ENCODE data around the gene SLC25A13.

GRCh38 chr7:96277921-96278320 lies 44.0 kb downstream of the SLC25A13 start:
- TF ChIP-seq, protein P1, sequence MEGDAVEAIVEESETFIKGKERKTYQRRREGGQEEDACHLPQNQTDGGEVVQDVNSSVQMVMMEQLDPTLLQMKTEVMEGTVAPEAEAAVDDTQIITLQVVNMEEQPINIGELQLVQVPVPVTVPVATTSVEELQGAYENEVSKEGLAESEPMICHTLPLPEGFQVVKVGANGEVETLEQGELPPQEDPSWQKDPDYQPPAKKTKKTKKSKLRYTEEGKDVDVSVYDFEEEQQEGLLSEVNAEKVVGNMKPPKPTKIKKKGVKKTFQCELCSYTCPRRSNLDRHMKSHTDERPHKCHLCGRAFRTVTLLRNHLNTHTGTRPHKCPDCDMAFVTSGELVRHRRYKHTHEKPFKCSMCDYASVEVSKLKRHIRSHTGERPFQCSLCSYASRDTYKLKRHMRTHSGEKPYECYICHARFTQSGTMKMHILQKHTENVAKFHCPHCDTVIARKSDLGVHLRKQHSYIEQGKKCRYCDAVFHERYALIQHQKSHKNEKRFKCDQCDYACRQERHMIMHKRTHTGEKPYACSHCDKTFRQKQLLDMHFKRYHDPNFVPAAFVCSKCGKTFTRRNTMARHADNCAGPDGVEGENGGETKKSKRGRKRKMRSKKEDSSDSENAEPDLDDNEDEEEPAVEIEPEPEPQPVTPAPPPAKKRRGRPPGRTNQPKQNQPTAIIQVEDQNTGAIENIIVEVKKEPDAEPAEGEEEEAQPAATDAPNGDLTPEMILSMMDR (IDR thresholded peaks at IDR 0.05 in 4 of 5, conservative IDR thresholded peaks at IDR 0.05 in 1 of 5) = no peak
- TF ChIP-seq POLR2A (IDR thresholded peaks at IDR 0.05) = no peak
